GM18870 (cell line): ENCODE measurements around the gene LTBP4.

Experiments
- ATAC-seq: cut with Tn5 transposase; IDR thresholded peaks from one replicate; pipeline ENCODE4 v1.9.1; 2021; ENCODE audit warnings: moderate library complexity; ENCODE audit not compliant: unreplicated experiment

The LTBP4 gene

DNA sequence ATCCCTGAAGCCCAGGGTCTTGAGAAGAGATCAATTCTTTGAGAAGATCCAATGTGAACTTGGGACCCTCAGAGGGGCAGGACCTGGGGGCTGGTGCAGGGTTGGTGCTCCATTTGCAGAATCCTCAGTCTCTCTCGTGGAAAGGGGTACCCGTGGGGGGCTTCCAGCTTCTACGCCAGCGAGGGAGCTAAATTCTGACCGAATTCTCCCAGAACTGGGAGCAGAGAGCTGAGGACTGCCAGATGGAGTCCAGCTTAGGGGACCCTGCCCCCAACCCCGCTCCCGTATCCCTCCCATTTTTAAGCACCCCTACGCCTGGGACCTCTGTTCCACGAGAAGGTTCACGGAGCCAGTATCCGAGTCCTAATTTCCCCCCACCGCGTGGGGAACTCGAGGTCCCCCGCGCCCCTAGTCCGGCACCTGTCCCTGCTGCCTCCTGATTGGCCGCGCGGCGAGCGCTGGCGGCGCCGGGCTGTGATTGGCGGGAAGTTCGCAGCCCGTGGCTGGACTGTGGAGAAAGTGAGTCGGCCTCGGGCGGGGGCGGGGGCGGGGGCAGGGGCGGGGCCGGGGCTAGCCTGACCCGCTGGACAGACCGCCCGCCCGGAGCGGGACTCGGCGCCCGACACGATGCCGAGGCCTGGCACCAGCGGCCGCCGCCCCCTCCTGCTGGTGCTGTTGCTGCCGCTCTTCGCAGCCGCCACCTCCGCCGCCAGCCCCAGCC lies 4.4 kb upstream of the LTBP4 start:
- ATAC-seq: no peak

DNA sequence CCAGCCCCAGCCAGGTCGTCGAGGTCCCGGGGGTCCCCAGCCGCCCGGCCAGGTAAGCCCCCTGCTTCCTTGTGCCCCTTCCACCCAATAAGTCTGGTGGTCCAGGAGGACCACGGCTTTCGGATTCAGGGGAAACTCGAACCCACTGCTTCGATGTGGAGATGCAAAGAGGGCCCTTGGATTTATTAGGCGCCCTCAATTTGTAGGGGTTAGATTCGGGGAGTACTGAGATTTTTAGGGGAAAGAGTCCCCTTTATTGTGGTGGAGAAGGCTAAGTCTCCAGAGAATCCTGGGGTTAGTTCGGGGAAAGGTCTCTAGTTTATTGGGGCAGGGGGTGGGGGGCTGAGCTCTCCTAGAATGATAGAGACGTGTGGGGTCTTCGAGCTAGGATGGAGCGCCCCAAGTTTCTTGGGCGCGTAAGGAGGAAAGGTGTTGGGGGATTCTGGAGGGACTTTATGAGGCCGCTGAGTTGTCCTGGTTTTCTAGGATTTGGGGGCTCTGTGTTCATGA lies 3.8 kb upstream of the LTBP4 start:
- no peak for ATAC-seq

DNA sequence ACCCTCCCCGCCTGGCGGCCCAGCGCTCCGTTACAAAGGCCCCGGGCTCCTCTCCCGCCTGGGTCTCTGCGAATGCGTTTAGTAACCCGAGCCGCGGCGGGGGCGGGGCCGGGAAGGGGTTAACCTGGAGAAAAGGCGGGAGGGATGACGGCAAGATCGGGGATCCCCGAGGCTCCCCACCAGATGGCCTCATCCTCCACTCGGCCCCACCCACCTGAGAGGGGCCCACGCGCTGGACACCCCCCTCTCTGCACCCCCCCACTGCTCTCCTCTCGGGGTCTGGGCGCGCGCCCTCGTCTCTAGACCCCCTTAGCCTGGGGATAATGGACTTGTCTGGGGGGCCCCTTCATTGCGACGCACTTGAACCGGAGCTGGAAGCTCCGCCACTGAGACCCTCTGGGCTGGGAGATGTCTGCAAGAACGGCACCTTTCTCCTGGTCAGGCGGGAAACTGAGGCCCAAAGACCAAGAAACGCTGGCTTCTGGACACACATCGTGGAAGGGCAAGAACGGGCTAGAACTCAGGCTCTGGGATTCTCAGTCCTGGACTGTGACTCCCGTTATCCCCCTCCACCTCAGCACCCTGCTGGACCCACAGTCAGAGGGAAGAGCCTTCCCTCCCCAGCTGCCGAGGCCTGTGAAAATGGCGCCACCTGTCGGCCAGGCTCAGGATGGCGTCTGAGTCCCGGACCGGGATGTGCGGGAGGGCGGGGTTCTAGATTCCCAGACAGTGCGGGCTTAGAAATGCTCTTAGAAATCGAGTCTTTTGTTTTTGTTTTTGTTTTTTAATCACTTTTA lies 2.9 kb upstream of the LTBP4 start:
- no peak for ATAC-seq

DNA sequence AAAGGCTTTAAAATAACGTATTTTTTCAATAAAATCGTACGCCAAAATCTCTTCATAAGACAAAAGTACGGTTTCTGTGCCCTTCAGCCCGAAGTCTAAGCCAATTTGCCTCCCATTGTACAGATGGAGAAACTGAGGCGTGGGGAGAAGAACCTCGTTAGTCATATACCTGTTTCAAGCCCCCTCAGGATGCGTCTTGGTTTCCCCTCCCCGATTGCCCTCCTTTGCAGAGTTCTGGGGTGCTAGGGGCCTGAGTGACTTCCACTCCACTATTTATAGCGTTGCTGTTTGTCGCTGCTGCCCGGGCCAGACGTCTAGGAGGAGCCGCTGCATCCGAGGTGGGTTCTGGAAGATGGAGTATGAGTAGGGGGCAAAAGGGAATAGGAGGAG lies 2.3 kb upstream of the LTBP4 start:
- no peak for ATAC-seq

DNA sequence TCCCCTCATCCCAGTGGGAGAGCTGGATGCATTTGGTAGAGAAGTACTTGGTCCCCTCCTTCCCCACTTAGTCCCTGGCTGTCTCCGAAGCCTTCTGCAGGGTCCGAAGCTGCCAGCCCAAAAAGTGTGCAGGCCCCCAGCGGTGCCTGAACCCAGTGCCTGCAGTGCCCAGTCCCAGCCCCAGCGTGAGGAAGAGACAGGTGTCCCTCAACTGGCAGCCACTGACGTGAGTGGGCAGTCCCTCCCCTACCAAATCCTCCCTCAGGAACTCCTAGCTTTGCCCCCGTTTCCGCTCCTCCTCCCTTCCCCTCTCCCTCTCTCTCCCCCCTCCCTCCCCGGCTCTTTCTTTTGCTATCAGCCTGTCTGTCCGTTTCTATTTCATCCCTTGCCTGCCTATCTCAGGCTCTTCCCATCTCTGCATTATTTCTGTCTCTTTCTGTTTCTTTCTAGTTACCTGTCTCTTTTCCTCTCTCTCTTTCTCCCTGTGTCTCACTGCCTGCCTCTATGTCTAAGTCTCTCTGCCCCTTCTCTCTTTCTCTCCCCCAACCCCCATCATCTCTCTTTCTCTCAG lies 1.8 kb upstream of the LTBP4 start:
- ATAC-seq: no peak

DNA sequence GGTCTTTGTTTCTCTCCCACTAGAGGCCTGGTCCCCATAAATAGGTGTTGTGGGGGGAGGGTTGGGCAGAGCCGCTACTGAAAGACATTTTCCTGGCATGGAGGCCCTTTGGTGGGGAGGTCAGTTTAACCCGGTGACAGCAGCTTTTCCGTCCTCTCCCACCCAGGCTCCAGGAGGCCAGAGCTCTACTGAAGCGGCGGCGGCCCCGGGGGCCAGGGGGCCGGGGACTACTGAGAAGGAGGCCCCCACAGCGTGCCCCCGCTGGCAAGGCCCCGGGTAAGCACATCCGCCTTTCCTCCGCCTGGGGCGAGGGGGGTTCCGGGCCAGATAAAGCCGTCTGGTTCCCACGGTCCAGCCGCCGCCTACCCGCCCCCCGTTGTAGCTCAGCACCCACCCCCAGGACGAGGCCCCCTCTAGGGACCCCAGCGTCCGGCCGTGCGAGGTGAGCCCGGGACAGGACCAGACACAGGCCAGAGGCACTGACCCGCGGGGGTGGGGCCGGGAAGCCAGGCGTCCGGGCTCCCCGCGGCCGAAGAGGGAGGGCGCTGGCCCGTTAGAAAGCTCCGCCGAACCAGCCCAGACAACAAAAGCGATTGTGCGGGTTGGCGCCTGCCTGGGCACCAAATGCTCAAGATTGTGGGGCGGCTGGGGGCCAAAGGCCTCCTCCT lies 1.1 kb upstream of the LTBP4 start:
- ATAC-seq: no peak

DNA sequence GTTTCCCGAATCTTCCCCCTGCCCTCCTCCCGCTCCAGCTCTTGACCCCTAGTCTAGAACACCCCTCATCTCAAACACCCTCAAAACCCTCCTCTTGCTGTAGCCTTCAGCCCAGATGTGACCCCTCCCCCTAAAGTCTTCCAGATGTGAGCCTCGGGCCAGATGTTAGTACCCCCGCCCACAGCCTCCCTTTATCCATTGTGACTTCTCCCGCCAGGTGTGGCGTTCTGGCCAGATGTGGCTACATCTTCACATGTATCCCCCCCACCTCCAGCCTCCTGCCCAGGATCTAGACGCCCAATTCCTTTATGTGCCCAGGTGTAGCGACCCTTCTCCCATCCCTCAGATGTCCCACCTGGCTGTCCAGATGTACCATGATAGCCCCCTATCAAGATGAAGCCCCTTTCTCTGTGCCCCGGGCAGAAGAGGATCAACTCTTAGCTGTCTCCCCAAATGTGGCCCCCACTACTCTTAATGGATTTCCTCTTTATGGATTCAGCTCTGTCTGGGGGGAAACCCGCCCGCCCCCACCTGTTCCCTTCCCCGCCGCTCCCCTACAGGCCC lies 517 bp upstream of the LTBP4 start:
- ATAC-seq: no peak

DNA sequence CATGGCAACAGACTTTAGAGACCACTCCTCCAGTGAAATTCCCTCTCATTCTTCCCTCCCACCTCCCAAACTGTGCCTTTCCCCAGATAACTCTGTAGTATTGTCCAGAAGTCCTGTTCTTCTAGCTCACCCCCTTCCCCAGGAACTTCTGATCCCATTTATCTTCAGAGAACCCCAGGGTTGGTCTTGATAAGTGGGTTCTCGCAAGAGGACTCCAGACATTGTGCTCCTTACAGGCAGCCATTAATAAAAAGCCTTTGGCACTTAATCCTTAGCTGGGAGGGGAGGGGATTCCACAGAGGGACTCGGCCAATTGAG lies 1.9 kb downstream of the LTBP4 start:
- no peak for ATAC-seq

DNA sequence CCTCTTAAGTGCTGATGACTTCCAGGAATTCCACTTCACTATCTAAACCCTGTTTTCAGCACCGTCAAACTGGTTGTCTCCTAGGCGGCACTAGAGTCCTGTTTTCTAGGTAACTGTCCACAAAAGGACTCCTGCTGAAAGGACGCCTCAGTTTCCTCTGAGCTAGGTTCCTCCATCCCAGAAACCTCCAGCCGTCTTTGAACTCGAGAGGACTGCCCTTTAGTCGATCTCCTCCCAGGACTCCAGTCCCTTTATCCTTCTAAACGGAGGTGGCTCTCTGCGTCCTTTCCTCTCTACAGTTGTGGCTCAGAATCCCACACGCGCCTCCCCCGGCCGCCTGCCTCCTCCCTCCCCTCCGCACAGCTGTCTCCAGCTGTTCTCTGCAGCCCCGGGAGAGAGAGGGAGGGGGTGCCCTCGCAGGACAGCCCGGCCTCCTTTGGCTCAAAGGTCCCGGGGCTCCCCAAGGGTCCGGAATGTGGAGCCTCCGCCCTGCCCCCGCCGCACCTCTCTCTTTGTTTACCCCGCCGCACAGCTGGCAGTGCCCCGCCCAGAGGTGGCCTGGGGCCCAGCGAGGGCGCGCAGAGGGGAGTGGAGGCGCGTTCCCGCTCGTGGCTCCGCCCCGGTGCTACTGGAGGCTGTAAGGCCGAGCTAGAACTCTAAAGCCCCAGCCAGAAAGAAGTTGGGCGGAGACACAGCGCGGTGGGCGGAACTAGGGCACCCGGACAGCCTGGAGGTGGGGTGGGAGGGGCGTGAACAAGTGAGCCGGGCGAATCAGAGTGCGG lies 2.4 kb downstream of the LTBP4 start:
- peak; percentile 60 for ATAC-seq

DNA sequence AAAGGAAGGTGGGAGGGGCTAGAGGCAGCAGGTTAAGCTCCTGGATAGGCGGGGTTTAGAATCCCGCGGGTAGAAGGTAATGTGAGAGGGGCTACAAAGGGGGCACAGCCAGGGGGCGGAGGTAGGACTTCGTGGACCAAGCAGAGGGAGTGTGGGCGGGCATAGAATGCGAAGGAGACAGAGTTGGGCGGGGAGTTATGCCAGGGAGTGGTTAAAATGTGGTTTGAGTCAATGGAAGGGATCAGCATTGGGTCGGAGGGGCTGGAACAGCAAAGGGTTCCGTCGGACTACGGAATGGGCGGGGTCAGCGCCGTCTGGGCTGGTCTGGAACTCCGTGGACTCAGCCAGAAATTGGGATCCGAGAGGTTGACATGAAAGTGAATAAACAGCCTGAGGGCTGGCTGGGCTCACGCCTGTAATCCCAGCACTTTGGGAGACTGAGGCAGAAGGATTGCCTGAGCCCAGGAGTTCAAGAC lies 3.0 kb downstream of the LTBP4 start:
- ATAC-seq: no peak

DNA sequence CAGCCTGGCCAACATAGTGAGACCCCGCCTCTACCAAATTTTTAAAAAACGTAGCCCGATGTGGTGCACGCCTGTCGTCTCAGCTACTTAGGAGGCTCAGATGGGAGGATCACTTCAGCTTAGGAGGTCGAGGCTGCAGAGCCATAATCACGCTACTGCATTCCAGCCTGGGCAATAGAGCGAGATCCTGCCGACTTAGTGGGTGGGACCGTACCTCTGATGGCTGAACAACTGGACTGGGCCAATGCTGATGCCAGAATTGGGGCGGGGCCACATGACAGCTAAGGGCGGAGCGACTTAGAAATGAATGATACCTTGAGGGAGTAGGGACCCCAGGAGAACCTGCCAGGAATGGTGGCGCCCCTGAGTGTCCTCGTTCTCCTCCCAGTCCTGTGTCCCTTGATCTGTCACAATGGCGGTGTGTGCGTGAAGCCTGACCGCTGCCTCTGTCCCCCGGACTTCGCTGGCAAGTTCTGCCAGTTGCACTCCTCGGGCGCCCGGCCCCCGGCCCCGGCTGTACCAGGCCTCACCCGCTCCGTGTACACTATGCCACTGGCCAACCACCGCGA lies 3.6 kb downstream of the LTBP4 start:
- ATAC-seq: no peak

DNA sequence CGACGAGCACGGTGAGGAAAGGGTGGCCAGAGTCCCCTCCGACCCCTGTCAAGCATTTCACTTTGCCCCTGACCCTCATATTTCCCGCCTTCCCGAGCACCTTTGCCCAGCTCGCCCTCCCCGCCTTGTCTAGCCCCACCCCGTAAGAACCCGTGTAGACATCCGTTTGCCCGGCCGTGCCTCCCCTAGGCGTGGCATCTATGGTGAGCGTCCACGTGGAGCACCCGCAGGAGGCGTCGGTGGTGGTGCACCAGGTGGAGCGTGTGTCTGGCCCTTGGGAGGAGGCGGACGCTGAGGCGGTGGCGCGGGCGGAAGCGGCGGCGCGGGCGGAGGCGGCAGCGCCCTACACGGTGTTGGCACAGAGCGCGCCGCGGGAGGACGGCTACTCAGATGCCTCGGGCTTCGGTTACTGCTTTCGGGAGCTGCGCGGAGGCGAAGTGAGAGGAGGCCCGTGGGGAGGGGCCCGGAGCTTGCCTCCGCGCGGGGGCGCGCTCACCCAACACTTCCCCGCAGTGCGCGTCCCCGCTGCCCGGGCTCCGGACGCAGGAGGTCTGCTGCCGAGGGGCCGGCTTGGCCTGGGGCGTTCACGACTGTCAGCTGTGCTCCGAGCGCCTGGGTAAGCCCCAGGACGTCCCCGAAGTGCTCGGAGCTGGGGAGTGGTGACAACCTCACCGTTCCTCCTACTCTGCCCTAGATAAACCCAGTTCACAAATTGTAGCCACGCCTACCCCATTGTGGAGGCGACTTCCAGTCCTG lies 4.2 kb downstream of the LTBP4 start:
- no peak for ATAC-seq

DNA sequence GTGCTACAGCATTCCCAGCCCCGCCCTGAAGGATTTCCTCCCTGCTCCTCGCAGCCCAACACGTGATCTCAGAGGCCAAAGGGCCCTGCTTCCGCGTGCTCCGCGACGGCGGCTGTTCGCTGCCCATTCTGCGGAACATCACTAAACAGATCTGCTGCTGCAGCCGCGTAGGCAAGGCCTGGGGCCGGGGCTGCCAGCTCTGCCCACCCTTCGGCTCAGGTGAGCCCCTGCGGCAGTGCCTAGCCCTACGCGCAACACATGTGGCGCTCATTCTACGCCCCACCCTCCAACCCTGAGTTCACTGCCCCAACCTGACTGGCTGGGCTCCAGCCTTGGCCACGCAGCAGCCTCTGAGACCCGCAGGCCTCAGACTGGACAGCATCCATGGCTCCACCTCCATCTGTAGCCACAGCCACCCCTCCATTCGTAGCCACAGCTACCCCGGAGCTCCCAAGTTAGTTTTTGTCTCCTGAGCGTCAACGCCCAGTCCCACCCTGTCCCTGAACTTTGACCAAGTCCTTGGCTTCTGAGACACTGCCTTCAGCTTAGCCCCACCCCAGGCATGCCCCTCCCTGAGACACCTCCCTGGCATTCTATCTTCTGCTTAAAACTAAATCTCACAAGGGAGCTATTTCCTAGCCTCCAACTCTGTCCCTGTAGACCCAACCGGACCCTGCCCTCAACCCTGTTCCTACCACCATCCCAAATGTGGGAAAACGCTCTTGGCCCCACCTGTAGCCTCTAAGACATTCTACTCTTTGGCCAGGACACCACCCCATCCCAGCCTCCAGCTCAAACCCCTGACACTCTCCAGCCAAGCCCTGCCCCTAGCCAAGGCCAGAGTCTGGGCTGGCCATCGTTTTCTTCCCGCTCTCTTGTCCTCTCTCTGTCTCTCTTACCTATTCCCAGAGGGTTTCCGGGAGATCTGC lies 6.4 kb downstream of the LTBP4 start:
- ATAC-seq: no peak

DNA sequence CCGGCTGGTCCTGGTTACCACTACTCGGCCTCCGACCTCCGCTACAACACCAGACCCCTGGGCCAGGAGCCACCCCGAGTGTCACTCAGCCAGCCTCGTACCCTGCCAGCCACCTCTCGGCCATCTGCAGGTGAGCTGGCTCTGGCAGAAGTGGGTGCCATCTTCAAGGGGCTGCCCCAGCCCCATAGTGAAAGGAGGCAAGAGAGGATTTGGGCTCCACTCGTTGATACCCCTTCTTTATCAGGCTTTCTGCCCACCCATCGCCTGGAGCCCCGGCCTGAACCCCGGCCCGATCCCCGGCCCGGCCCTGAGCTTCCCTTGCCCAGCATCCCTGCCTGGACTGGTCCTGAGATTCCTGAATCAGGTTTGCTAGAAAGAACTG lies 7.1 kb downstream of the LTBP4 start:
- no peak for ATAC-seq

DNA sequence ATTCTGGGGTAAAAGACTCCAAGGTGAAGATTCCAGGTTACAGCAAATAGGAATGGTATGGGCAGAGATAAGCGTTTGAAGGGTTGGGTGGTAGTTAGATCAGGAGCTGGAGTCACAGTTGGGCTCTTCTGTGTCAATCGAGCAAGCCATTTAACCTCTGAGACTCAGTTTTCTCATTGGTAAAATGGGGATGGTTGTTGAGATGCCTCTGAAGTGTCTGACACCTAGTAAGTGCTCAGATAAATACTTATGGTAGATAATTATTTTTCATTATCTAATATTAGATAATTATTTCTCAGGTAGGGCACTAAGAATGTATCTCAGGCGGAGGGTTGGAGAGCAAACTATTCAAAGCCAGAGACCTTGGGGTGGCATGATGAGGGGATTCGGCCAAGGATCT lies 7.8 kb downstream of the LTBP4 start:
- no peak for ATAC-seq

DNA sequence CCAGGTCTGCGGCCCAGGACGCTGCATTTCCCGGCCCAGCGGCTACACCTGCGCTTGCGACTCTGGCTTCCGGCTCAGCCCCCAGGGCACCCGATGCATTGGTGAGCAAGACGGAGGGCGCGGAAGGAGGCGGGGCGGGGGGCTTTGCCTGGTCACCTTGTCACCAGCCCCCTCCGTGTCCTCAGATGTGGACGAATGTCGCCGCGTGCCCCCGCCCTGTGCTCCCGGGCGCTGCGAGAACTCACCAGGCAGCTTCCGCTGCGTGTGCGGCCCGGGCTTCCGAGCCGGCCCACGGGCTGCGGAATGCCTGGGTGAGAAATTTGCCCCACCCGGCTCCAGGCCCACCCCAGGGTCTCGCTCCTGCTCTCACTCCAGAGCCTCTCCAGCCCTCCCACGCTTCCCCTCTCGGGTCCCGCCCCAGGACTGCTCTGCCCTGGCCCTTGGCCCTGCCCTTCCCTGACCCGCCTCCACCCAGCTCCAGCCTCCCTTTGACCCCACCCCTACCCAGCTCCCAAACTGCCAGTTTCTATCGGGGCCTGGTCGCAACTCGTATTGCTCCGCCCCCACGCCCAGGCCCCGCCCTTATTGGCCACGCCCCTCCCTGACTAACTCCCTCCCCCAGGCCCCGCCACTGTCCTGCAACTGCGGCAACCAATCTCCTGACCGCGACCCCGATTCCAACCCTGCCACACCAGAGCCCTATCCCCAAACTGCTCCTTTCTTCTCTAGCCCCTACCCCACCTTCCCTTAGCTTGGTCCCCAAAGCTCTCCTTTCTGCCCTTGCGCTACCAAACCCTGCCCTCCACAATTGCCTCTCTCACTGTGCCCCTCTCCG lies 8.6 kb downstream of the LTBP4 start:
- ATAC-seq: no peak

DNA sequence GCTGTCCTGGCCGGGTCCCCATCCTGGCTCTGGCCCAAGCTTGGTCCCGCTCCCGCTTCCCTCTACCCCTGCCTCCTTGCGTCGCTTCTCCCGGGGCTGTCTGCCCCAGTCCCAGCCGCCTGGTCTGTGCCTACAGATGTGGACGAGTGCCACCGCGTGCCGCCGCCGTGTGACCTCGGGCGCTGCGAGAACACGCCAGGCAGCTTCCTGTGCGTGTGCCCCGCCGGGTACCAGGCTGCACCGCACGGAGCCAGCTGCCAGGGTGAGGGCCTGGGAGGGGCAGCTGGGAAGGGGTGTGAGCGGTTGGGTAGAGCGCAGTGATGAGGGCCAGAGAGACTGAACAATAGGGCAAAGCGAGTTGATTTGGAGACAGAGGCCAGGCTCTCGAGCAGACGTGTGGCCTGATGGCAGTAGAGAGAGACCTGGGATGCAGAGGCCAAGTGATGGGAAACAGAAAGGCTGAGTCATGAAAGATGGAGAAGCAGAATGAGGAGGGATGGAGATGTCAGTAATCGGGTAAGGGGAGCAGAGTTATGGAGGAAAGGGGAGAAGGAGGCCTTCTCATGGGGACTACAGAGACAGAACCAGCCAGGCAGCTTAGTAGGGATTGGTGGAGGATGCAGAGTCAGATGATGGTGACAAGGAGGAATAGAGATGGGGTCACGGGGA lies 9.4 kb downstream of the LTBP4 start:
- ATAC-seq: no peak
